GM12874 (cell line): ENCODE results near the gene DNAH8.

ENCODE experiments used
- TF ChIP-seq, protein P1 (sequence below): IDR thresholded peaks from 2 replicates; pipeline ENCODE4 v1.5.1; 2011; ENCODE audit warnings: low read depth, mild to moderate bottlenecking, control low read depth, low read length, moderate library complexity; ENCODE audit not compliant: insufficient read depth

DNAH8 gene

DNA sequence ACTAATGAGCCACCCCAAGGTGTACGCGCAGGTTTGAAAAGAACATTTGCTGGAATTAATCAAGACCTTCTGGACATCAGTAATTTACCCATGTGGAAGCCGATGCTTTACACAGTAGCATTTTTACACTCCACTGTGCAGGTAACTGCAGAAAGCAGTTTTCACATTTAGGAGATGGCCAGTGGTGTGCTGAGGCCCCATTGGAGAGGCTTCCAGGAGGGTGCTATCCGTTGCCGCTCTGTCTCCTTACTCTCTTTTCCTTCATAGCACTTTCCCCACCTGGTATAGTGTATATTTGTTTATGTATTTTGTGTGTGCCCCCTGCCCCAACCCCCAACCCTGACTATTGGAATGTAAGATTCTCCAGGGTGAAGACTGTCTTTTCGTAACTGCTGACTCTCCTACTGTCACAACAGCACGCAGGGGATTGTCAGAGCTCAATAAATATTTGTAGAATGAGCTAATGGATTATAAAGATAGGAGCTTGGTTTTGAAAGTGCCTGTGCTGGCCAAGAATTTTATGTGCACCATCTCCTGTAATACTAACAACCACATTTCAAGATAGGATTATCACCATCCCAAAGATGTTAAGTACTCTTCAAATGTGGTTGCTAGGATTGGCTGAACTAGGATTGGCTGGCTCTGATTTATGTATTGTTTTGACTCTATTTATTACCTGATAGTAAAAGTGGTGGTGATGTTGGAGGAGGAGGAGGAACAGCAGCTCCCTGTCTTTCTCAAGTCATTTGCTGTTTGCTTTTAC, 259.5 kb downstream of the DNAH8 start:
- TF ChIP-seq, protein P1, sequence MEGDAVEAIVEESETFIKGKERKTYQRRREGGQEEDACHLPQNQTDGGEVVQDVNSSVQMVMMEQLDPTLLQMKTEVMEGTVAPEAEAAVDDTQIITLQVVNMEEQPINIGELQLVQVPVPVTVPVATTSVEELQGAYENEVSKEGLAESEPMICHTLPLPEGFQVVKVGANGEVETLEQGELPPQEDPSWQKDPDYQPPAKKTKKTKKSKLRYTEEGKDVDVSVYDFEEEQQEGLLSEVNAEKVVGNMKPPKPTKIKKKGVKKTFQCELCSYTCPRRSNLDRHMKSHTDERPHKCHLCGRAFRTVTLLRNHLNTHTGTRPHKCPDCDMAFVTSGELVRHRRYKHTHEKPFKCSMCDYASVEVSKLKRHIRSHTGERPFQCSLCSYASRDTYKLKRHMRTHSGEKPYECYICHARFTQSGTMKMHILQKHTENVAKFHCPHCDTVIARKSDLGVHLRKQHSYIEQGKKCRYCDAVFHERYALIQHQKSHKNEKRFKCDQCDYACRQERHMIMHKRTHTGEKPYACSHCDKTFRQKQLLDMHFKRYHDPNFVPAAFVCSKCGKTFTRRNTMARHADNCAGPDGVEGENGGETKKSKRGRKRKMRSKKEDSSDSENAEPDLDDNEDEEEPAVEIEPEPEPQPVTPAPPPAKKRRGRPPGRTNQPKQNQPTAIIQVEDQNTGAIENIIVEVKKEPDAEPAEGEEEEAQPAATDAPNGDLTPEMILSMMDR, result no peak

- TF ChIP-seq, protein P1, result no peak
These were observed 260.5 kb downstream of the DNAH8 start for GRCh38 chr6:38975621-38976049.

- TF ChIP-seq, protein P1, result no peak
These were observed 260.9 kb downstream of the DNAH8 start for GRCh38 chr6:38976051-38976450.

- TF ChIP-seq, protein P1, result no peak
These were observed 261.8 kb downstream of the DNAH8 start for GRCh38 chr6:38976801-38977500.

DNA sequence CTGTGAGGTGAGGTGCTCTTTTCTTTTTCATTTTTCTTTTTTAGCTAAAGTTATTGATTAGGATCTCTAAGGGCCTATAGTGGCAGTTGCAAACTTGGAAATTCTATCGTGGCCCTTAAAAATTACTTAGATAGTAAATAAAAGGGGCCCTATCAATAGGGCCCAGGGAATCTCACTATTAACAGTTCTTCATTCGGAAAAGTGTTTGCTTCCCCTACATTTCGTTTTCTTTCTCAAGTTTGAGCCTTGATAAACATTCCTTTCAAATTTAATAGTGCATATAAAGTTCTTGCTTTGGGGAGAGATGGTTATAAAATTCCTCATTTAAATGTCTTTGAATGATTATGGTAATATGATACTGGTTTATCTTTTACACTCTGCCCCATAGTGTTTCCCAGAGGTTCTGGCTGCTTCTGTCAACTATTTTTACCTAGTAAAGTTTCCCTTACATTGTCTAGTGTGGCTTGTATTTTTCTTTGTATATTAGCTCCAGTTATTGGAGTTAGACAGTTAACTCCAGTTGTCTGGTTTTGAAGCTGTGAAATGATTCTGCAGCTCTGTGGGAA, 263.1 kb downstream of the DNAH8 start:
- TF ChIP-seq, protein P1, result no peak

DNA sequence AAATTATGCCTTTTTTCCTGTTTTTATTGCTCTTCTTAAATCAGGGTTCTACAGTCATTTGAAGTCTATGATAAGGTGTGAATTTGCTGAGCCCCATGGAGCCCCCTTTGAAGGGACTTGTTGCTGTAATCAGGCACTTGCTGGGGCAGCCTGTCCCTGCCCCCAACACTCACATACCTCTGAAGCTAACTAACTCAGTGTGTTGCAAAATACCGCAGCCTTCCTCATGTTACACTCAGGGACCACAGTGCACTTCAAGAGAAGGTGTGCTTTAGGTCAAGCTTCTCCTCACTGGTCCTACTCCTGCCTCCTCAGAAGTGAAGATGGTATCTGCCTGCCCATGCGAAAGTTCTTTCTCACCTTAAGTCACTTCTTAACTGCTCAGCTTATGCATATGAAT, 267.4 kb downstream of the DNAH8 start:
- TF ChIP-seq, protein P1, result no peak

DNA sequence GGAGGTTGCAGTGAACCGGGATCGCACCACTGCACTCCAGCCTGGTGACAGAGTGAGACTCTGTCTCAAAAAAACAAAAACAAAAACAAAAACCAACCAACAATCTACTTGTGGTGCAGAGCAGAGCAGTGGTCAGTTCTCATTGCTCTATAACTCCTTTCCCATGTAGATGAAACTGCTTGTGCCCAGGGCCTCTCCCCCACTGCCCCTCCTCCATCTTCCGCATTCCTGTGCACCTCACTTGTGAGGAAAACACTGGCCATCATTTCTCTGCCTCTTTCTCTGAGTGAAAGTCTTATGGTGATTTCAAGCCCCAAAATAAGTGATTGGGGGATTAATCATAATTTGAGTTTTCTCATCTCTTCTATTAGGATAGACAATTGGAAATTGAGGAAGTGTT, 269.6 kb downstream of the DNAH8 start:
- TF ChIP-seq, protein P1, result no peak
